HepG2 (cell line): ENCODE results near the gene RGP1. TPM values are rescaled to one million over a fixed set of nuclear protein-coding genes. Genes with fewer than 3 reads are reported as not detected.
A peak's percentile ranks its signal among the peaks of the same experiment; 100 is the strongest.

Experiments
- DNMT1 ChIP-seq: sonication (generic); formaldehyde crosslinking; IDR thresholded peaks from 2 replicates; pipeline ENCODE4 v1.5.1; 2020; ENCODE audit warnings: mild to moderate bottlenecking, missing genetic modification reagents
- FOXJ3 ChIP-seq: sonication (generic); formaldehyde crosslinking; IDR thresholded peaks from 2 replicates; pipeline ENCODE4 v1.4.0; 2020; ENCODE audit warnings: missing genetic modification reagents, mild to moderate bottlenecking, borderline replicate concordance
- HDAC2 ChIP-seq: sonication (generic); formaldehyde crosslinking; IDR thresholded peaks from 2 replicates; pipeline ENCODE4 v1.4.0; 2020; ENCODE audit warnings: missing genetic modification reagents
- HNF4A ChIP-seq: sonication (generic); formaldehyde crosslinking; IDR thresholded peaks from 2 replicates; pipeline ENCODE4 v1.4.0; 2020; ENCODE audit warnings: missing genetic modification reagents
- KDM6A ChIP-seq: IDR thresholded peaks from 2 replicates; pipeline ENCODE4 v1.6.1; 2016; ENCODE audit warnings: low read depth
- MAZ ChIP-seq, 2 experiments: sonication (generic) in 1 of 2; formaldehyde crosslinking in 1 of 2; IDR thresholded peaks; 2 replicates each; pipeline versions ENCODE4 v1.5.0 to v1.6.1; 2012 to 2020; ENCODE audit warnings: low read depth in 2 of 2, mild to moderate bottlenecking in 2 of 2, borderline replicate concordance in 1 of 2, improper control_type of control experiment in 1 of 2, low read length in 1 of 2, missing genetic modification reagents in 1 of 2, moderate library complexity in 1 of 2
- MTF1 ChIP-seq: sonication (generic); formaldehyde crosslinking; IDR thresholded peaks from 2 replicates; pipeline ENCODE4 v1.5.0; 2020; ENCODE audit warnings: missing genetic modification reagents
- SETDB1 ChIP-seq: sonication (generic); formaldehyde crosslinking; IDR thresholded peaks from 2 replicates; pipeline ENCODE4 v1.5.1; 2020; ENCODE audit warnings: missing genetic modification reagents, mild to moderate bottlenecking, borderline replicate concordance
- SRF ChIP-seq: IDR thresholded peaks from 2 replicates; pipeline ENCODE4 v1.6.1; 2011; ENCODE audit warnings: mild to moderate bottlenecking, low read depth, low read length, moderate library complexity
- TCF12 ChIP-seq, 2 experiments: fragments of 450-650 bp in 1 of 2; sonication (generic) in 1 of 2; formaldehyde crosslinking in 1 of 2; IDR thresholded peaks; 2 replicates each; pipeline versions ENCODE4 v1.6.1 to v1.8.0; 2017 to 2022; ENCODE audit warnings: antibody characterized with exemption in 1 of 2, mild to moderate bottlenecking in 1 of 2, missing genetic modification reagents in 1 of 2, moderate library complexity in 1 of 2
- TCF7L2 ChIP-seq: IDR thresholded peaks from 2 replicates; pipeline ENCODE4 v1.6.1; 2011; ENCODE audit warnings: mild to moderate bottlenecking, low read depth, low read length, moderate library complexity
- ZBTB7A ChIP-seq: sonication (generic); formaldehyde crosslinking; IDR thresholded peaks from 2 replicates; pipeline ENCODE4 v1.8.0; 2022; ENCODE audit warnings: mild to moderate bottlenecking, missing genetic modification reagents
- ZFP36L2 ChIP-seq: sonication (generic); formaldehyde crosslinking; IDR thresholded peaks from 2 replicates; pipeline ENCODE4 v1.4.0; 2020; ENCODE audit warnings: missing genetic modification reagents
- ZNF124 ChIP-seq: sonication (generic); formaldehyde crosslinking; IDR thresholded peaks from 2 replicates; pipeline ENCODE4 v1.4.0; 2020; ENCODE audit warnings: missing genetic modification reagents
- ZNF644 ChIP-seq: IDR thresholded peaks from 2 replicates; pipeline ENCODE4 v1.6.1; 2016; ENCODE audit warnings: low read depth
- polyA plus RNA-seq, 8 experiments: library from polyadenylated mRNA; depleted of rRNA in 3 of 8; stranded (reverse) in 7 of 8; unstranded in 1 of 8; fragments of >200 nt; fragmentation: Illumina TruSeq in 4 of 8; extraction: Trizol in 4 of 8; gene quantifications; 2 replicates each; pipeline versions ENCODE4 v1.2.1 to v1.2.3, GENCODE V29; 2011 to 2016; ENCODE audit warnings: low read depth in 4 of 8, missing spikeins in 1 of 8, mixed read lengths in 1 of 8; ENCODE audit not compliant: insufficient read depth in 1 of 8
- total RNA-seq, 5 experiments: library from RNA; depleted of rRNA; stranded (reverse); fragments of >200 nt; fragmentation: Illumina TruSeq; extraction: Trizol; gene quantifications; 2 replicates each; pipeline ENCODE4 v1.2.3, GENCODE V29; 2016; ENCODE audit warnings: low read depth in 1 of 5
- TF ChIP-seq, protein P1 (sequence below): sonication (generic); formaldehyde crosslinking; IDR thresholded peaks from 2 replicates; pipeline ENCODE4 v1.4.0; 2020; ENCODE audit warnings: missing genetic modification reagents
- TF ChIP-seq, protein P2 (sequence below), 2 experiments: fragments of 450-650 bp in 1 of 2; sonication (generic) in 1 of 2; formaldehyde crosslinking in 1 of 2; IDR thresholded peaks; 2 replicates each; pipeline versions ENCODE4 v1.6.1 to v1.8.0; 2016 to 2022; ENCODE audit warnings: antibody characterized with exemption in 1 of 2, mild to moderate bottlenecking in 1 of 2, missing genetic modification reagents in 1 of 2

Gene RGP1
- total and polyA plus RNA-seq, 2 of the 13 experiments (the other 11 are each of a cell fraction or from before 2014, with no cell fraction given), result 12.7 to 21.0 TPM

- TF ChIP-seq, protein P1, sequence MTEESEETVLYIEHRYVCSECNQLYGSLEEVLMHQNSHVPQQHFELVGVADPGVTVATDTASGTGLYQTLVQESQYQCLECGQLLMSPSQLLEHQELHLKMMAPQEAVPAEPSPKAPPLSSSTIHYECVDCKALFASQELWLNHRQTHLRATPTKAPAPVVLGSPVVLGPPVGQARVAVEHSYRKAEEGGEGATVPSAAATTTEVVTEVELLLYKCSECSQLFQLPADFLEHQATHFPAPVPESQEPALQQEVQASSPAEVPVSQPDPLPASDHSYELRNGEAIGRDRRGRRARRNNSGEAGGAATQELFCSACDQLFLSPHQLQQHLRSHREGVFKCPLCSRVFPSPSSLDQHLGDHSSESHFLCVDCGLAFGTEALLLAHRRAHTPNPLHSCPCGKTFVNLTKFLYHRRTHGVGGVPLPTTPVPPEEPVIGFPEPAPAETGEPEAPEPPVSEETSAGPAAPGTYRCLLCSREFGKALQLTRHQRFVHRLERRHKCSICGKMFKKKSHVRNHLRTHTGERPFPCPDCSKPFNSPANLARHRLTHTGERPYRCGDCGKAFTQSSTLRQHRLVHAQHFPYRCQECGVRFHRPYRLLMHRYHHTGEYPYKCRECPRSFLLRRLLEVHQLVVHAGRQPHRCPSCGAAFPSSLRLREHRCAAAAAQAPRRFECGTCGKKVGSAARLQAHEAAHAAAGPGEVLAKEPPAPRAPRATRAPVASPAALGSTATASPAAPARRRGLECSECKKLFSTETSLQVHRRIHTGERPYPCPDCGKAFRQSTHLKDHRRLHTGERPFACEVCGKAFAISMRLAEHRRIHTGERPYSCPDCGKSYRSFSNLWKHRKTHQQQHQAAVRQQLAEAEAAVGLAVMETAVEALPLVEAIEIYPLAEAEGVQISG, result peak; percentile 16; the same call in 1 of the 2 replicates
- TF ChIP-seq, protein P2, sequence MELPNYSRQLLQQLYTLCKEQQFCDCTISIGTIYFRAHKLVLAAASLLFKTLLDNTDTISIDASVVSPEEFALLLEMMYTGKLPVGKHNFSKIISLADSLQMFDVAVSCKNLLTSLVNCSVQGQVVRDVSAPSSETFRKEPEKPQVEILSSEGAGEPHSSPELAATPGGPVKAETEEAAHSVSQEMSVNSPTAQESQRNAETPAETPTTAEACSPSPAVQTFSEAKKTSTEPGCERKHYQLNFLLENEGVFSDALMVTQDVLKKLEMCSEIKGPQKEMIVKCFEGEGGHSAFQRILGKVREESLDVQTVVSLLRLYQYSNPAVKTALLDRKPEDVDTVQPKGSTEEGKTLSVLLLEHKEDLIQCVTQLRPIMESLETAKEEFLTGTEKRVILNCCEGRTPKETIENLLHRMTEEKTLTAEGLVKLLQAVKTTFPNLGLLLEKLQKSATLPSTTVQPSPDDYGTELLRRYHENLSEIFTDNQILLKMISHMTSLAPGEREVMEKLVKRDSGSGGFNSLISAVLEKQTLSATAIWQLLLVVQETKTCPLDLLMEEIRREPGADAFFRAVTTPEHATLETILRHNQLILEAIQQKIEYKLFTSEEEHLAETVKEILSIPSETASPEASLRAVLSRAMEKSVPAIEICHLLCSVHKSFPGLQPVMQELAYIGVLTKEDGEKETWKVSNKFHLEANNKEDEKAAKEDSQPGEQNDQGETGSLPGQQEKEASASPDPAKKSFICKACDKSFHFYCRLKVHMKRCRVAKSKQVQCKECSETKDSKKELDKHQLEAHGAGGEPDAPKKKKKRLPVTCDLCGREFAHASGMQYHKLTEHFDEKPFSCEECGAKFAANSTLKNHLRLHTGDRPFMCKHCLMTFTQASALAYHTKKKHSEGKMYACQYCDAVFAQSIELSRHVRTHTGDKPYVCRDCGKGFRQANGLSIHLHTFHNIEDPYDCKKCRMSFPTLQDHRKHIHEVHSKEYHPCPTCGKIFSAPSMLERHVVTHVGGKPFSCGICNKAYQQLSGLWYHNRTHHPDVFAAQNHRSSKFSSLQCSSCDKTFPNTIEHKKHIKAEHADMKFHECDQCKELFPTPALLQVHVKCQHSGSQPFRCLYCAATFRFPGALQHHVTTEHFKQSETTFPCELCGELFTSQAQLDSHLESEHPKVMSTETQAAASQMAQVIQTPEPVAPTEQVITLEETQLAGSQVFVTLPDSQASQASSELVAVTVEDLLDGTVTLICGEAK (IDR thresholded peaks at IDR 0.05), result no peak
- TF ChIP-seq, protein P2 (CRISPR knock-in tag; IDR thresholded peaks at IDR 0.05), result no peak
- no peak for TF ChIP-seq MTF1 (CRISPR knock-in tag)
- TF ChIP-seq FOXJ3 (CRISPR knock-in tag), result no peak
- no peak for TF ChIP-seq TCF12 (IDR thresholded peaks at IDR 0.05)
- TF ChIP-seq TCF12 (CRISPR knock-in tag; IDR thresholded peaks at IDR 0.05), result no peak
- peak; percentile 67 for TF ChIP-seq KDM6A (CRISPR knock-in tag)
- no peak for TF ChIP-seq TCF7L2
- TF ChIP-seq SRF, result peak; percentile 77
- TF ChIP-seq ZBTB7A, result no peak
- peak; percentile 43; the same call in 1 of the 2 replicates for TF ChIP-seq MAZ (IDR thresholded peaks at IDR 0.05; ENCODE audit: borderline replicate concordance, low read depth, low read length)
- no peak for TF ChIP-seq MAZ (CRISPR knock-in tag; IDR thresholded peaks at IDR 0.05; ENCODE audit: low read depth)
- TF ChIP-seq ZFP36L2 (CRISPR knock-in tag), result no peak
- TF ChIP-seq DNMT1, result no peak
- no peak for TF ChIP-seq SETDB1 (CRISPR knock-in tag)
- TF ChIP-seq ZNF124 (CRISPR knock-in tag), result no peak
- peak; percentile 77 for TF ChIP-seq HNF4A (CRISPR knock-in tag)
- TF ChIP-seq ZNF644 (CRISPR knock-in tag), result peak; percentile 21; the same call in 1 of the 2 replicates
- peak; percentile 53; the same call in 1 of the 2 replicates for TF ChIP-seq HDAC2
Measured at GRCh38 chr9:35728041-35728971, 20.8 kb upstream of the RGP1 start (continued).
